HG03045 (cell line): ENCODE measurements around the gene TAPBP.
"Not testable (repeated sequence)": the region's sequence is repeated elsewhere in the genome, so short reads cannot be mapped to it uniquely, and the experiment has no call there.

Experiments
- ATAC-seq: cut with Tn5 transposase; IDR thresholded peaks from one replicate; pipeline ENCODE4 v1.9.1; 2021; ENCODE audit warnings: mild to moderate bottlenecking, moderate library complexity; ENCODE audit not compliant: unreplicated experiment

Gene TAPBP

DNA sequence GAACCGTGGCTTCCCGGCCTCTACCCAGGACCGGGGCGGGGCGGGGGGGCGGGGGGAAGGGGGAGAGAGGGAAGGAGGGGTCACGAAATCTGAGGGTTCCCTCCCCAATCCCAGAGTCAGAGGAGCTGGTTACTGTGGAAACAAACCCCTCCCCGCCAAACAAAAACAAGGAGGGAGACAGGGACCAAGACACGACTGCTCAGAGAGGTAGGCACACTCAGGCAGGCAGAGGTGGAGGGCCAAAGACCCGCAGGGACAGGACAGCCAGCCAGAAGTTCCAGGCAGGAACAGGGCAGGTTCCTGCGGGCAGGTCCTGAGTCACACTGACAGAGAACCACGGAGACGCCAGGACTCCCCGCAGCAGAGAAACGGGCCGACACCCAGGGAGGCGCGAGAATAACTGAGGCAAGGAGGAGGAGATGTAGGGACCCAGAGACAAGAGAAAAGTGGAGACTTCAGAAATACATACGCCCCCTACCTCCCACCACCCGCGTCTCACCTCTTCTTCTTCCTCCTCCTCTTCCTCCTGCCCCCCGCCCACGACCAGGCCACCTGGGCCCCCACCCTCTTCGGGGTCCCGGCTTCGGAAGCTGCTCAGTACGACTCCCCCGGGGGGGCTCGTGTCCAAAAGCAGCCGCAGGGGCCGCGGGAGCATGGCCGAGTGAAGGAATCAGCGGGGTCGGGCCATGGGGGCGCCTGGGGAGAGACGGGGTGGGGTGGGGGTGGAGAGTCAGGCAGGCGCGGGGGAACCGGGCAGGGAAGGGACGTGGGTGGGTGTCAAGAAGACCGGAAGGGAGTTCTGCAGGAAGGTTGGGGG, 15.7 kb downstream of the TAPBP start:
- ATAC-seq: no peak

DNA sequence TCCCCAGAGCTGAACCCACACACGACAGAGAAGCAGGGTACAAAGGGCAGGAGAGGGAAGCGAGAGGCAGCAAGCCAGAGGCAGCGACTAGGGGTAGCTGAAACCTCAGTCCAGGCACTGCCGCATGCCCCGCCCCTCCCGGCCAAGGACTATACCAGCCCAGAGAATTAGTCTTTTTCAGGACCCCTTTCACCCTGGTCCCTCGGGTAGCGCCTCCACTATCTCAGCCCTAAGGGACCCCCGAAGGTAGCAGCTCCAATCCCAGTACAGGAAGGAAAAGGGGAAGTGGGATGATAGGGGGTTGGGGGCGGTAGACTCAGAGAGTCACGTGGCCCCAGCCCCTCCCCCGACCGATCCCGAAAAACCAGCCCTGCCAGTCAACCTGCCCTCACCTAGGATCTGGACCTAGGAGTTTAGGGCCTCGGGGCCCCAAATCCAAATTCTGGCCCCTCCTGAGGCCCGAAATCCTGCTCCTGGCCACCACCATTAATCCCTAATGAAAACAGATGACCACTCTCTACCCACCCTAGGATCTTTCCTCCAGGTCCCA, 16.4 kb downstream of the TAPBP start:
- ATAC-seq: no peak

DNA sequence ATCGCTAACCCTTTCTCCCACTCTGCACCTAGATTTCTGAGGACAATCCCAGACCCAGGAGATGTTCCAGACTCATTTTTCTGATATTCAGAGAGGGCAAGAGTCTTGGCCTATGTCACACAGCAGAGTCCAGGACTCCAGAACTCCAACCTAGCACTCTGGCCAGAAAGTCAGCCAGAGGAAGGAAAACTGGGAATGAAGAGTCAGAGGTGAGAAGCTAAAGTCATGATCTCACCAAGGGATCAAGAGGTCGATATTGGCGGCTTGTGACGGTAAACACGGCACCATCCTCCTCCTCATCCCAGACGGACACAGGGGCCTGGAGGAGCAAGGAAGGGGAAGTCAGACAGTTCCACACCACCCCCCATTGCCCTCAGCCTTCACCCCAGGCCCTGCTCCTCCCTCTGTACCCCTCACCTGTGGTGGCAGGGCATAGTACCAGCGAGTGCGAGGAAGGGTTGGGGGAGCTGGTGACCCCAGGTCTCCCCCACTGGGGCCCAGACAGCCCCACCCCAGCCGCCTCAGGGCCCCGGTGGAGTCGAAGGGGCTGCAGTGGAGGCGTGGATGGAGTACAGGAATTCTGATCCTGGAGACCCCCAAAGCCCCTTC, 17.0 kb downstream of the TAPBP start:
- ATAC-seq: no peak

DNA sequence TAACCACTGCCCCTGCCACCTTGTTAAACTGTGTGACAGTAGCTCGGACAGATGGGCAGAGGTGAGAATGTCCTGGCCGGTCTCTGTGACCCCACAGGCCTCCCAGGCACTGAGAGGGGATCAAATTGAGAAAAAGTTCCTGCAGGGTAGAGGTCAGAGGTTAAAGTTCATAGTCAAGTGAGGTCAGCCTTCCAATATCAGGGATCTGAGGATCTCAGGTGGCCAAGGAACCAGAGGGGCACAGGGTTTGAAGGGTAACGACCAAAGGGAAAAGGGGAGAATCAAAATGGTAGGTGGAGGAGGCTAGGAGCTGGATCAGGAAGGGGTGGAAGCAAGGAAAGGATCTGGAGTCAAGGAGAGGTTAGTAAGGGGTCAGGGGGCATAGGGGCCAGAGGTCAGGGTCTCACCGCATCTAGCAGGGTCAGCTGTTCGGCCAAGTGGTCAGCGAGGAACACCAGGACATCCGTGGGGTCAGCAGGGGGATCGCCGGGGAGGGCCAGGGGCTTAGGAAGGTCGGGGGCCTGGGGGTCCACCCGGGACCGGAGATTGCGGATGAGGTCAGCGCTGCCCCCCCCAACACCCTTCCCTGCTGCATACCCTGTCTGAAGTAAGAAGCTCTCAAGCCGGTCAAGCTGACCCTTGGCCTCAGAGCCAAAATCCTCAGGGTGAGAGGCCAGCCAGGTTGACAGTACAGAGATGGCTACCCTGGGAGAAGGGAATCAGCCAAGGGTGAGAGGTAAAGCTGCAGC, 18.1 kb downstream of the TAPBP start:
- ATAC-seq: no peak

DNA sequence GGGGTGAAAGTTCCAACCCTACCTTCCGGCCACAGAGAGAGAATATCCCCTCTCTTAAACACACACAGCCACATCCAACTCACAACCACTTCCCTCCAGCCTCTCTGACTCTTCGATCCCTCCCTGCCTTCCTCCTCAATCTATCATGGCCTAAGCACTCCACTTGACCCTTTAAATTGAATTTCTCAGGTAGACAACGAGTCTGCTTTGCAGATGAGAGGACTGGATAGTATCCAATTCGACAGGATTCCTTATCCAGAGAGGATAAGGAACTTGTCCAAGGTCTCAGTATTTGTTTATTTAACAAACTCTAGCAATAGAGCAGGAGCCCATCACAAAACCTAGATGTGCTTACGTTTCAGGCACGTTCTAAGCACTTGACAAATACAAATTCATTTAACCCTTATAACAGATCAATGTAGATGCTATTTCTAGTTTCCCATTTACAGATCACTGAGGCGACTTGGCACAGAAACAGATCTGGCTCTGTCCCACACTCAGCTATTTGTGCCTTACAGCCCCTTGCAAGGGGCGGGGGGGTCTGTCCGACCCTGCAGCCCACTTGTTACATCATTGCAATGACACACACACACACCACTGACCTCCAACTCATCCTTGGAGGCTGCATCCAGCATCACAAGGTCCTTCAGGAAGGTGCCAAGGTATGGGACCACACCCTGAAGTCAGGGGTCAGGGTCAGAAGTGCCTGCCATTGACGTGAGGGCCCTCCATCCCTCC, 19.6 kb downstream of the TAPBP start:
- no peak for ATAC-seq

DNA sequence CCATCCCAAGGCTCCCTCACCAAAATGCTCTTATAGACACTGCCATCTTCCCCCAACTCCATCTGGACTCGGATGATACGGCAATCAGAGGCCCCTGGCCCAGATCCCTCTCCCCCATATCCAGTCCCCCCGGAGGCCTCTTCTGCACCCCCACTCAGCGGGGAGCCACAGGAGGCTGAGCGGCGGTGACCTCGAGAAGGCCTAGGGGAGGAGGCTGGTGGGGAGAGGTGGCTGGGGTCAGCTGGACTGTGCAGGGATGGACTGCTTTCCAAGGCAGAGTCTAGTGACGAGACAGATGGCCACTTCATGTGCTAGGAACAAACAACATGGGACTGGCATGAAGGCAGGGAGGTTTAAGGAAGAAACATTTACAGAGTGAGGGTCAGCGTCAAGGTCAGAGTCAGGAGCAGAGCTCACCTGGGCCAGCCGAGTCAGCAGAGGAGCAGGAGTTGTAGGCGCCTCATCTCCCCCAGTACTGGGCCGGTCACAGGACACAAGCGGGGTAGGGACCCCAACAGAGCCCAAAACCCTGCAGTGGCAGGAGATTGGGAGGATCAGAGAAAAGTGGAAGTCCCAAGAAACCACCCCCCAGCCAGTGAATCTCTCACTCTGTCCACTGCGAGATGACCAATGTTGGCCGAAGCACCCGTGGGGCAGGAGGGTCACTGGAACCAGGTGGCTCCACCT, 20.7 kb downstream of the TAPBP start:
- no peak for ATAC-seq

DNA sequence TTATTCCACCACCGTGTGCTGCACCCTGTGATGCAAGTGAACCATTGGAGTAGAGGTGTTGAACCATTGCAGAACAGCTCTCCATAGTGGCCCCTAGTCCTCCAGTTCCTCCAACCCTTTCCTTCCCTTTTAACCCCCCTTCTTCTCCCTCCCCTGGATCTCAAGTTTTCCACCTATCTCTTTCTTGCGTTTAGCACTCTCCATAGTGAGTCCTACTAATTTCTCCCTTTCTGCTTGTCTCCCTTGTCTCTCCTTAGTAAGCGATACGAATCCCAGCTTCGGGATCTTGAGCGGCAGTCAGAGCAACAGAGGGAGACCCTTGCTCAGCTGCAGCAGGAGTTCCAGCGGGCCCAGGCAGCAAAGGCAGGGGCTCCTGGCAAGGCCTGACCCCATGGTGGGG, 23.4 kb downstream of the TAPBP start:
- no peak for ATAC-seq

DNA sequence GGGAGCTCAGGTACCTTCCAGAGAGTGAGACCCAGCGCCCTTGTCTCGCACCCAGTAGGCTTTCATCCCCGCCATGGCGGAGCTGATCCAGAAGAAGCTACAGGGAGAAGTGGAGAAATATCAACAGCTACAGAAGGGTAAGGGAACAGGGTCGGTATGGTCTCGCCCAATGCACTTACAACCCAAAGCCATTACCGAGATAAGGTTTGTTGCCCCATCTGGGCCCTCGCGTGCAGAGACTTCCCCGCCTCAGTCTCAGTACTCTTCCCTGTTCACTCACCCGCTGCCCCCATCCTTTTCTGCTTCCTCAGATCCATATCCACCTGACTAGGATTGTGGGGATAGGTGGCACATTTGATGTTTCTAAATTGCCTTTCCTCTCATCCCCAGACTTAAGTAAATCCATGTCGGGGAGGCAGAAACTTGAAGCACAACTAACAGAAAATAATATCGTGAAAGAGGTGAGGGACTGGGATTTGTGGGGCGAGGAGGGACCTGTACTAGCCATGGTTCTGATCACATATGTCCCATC, 24.0 kb downstream of the TAPBP start:
- peak; percentile 10 for ATAC-seq

DNA sequence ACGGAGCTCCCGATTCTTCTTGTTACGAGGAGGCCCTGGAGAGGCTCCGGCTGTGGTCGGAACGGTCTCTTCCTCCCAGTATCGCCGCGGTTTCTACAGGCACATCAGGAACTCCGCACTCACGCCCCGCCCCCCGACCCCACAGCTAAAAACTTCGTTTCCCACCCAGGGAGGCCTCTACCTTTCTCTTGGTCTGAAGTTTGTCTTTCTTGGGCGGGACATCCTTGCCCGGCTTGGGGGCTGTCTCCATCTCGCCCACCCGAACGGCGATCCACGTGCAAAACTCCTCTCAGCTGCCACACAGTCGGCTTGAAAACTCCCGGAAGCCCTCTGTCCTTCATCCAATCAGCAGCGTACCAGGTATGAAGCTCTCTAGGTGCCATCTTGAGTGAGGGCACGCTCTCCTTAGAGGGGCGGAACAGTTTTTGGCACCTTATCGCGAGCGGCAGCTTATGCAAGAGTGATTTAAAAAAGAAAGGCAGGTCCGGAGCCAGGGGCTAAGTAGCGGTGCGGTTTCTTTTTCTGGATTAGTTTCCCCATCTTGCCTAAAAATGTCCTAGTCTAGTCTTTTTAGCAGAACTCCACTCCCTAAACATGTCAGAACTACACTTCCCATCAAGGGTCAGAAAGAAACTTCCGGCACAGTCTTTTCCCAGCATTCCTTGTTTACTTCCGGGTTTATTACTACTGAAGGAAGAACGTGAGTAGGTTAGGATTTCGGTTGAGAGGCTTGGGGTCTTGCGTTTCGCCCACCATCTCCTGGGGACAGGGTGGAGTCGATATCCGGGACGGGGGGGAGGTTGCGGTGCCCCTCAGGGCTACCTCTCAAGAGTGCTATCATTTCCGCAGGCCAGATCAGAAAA, 24.7 kb downstream of the TAPBP start, which contains the start of the genes PFDN6 and WDR46:
TSS of gene PFDN6 (plus strand) at position 681 of the 863 bp plus-strand sequence. CDS start 256 bp downstream, outside the sequence.
TSS of gene WDR46 (minus strand) at position 319 of the 863 bp plus-strand sequence. CDS start at position 250, 69 bp downstream.
- peak; percentile 81 for ATAC-seq

DNA sequence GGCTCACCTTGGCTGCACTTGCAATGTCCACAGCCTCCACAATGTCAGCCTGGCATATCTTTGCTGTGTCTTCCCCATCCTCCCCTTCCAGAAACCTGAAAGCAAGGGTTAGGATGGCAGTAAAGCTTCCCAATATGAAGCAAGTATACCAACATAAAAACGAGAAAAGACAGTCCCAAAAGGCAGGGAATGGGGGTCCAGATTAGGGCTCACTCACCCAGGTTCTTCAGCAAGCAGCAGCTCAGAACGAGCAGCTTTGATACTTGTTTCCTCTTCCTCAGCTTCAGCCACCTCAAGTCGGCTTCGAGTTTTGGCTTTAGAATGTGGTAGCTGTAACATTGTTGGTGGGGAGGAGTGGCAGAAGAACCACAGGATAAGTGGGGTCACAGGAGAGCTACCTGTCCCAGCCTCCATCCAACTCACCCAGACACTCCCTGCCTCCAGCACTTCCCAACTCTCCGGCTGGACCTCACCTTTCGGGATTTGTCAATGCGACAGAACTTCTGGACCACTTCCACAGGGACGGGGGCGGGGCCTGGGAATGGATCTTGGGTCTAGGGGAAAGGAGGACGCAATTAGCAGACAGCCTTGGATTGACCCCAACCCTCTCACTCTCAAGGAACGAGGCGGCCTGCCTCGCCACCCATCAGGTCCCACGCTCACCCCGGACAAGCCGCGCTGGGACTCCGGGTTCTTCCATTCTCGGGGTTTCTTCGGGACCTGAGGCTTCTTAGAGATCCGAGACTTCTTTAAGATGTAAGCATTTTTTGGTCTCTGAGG, 25.5 kb downstream of the TAPBP start:
- ATAC-seq: no peak

DNA sequence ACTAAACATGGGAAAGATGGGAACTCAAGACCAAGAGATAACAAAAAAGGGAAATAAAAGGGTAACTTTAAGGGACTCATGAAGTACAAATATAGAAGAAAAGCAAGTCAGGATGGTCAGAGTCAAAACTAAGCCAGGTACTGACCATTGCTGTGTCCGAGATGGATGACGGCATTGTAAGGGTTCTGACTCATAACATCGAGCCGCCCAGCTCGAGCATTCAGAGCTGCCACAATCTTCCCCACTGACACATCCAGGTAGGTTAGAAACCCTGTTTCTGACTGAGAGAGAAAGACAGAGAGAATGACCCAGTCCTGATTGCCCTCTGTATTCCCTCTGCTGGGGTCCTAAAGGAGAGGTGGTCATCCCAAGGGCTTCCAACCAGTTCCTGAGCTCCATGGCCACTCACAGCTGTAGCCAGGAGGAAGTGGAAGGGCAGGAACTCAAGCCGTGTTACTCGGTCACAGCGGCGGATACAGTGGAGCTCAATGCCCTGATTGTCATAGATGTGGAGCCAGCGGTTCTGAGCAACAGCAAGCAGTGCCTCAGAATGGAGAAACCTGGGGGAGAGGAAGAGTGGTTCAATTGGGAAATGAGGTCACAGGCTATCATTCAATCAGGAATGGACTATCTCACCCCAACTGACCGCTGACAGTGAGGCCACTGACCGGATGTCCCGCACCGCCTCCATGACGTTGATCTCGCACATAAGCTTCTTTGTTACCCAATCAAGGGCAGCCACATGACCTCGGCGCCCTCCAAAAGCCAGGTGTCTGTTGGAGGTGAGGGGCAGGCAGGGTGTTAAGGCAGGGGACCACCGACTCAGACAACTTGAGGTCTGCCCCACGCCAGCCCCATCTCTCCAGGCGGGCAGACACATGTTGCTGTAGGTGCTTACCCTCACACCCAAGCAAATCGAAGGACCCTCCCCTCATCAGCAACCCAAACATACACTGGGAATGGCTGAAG, 26.6 kb downstream of the TAPBP start:
- ATAC-seq: no peak

DNA sequence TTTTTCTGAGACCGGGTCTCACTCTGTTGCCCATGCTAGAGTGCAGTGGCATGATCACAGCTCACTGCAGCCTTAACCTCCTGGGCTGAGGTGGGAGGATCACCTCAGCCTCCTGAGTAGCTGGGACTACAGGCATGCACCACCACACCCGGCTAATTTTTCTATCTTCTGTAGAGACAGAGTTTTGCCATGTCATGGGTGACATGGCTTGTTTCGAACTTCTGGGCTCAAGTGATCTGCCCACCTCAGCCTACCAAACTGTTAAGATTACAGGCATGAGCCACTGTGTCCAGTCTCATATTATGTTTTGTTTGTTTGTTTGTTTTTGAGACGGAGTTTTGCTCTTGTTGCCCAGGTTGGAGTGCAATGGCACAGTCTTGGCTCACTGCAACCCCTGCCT, 28.7 kb downstream of the TAPBP start:
- ATAC-seq: not testable (repeated sequence)

DNA sequence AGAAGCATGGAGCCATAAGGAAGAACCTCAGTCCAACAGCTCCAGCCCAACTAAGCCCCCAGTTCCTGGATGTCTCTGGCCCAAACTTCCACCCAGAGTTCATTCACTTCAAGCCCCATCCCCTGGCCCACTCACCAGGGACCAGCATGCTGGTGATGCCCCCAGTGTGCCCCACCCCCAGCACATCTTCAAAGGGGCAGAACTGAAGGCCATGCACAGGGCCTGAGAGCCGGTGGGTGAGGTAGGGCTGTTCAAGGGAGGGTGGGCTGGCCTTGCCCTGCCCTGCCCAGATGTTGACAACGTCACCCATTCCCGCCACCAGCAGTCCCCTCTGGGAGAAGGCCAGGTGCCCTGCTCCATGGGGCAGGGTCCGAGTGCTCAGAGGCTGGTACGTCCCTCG, 33.3 kb downstream of the TAPBP start:
- ATAC-seq: no peak

DNA sequence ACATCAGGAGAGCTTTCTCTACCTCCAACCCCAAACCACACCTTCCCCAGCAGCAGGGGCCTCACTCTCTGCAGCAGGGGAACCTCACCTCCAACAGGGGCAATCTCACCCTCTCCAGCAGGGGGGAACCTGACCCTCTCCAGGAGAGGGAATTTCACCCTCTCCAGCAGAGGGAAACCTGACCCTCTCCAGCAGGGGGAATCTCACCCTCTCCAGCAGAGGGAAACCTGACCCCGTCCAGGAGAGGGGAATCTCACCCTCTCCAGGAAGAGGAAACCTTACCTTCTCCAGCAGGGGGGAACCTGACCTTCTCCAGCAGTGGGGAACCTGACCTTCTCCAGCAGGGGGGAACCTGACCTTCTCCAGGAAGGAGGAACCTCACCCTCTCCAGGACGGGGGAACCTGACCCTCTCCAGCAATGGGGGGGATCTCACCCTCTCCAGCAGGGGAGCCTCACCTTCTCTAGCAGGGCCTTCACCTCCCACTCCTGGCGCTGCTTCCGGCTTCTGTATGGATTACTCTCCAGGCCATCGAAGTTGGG, 33.8 kb downstream of the TAPBP start:
- ATAC-seq: no peak

DNA sequence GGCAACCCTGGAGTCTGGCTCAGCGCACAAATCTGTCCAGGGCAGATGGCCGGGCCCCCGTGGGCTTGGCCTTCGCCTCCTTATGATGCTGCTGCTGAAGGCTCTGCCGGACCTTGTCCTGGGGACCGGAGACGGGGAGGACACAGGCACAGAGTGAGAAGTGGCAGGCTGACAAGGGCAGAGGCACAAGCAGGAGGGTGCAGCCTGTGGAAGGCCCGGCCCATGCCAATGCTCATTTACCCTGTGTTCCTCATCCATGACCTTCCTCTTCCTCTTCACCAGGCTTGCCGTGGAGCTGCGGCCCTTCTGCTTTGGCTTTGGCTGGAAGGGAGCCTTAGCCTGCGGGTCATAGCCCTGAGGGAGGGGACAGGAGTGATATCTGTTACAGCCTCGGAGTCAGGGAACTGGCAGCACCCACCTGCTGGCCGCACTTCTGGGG, 34.6 kb downstream of the TAPBP start:
- no peak for ATAC-seq

DNA sequence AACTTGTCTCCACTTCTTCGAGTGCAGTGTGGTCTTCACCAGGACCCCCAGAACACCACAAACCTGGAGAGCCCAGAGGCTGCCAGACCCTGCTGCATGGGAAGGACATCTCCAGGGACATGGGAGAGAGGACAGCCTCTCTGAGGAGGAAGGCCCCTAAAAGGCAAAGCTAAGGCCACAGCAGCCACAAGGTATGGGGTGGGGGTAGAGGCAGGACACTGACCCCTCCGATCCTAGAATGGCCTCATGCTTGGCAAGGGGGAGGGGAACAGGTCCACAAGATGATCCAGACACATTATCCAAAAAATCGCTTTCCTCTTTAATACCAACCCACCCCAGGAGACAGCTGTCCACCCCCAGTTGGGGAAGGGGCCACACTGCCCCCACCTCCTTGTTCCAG, 35.1 kb downstream of the TAPBP start:
- no peak for ATAC-seq

DNA sequence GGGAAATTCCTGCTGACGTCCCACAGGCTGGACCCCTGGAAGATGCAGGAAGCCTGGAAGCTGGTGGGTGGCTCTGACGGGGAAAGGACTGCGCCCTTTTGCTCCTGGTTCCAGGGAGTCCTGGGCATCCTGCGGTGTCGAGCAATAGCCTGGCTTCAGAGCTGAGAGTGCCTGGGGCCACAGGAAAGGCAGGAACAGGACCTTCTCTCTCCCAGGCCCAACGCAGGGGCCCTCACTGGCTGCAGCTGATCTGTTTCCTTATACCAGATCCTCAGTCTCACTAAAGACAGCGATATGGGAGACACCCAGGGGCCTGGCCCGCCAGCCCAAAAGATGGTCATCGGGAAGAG, 35.5 kb downstream of the TAPBP start:
- no peak for ATAC-seq
